ENCODE data around the gene EIF3I.

- TF ChIP-seq, protein P1, sequence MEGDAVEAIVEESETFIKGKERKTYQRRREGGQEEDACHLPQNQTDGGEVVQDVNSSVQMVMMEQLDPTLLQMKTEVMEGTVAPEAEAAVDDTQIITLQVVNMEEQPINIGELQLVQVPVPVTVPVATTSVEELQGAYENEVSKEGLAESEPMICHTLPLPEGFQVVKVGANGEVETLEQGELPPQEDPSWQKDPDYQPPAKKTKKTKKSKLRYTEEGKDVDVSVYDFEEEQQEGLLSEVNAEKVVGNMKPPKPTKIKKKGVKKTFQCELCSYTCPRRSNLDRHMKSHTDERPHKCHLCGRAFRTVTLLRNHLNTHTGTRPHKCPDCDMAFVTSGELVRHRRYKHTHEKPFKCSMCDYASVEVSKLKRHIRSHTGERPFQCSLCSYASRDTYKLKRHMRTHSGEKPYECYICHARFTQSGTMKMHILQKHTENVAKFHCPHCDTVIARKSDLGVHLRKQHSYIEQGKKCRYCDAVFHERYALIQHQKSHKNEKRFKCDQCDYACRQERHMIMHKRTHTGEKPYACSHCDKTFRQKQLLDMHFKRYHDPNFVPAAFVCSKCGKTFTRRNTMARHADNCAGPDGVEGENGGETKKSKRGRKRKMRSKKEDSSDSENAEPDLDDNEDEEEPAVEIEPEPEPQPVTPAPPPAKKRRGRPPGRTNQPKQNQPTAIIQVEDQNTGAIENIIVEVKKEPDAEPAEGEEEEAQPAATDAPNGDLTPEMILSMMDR (IDR thresholded peaks at IDR 0.05), result no peak
- no peak for TF ChIP-seq ZFX (IDR thresholded peaks at IDR 0.05; ENCODE audit: borderline replicate concordance)
Observed at GRCh38 chr1:32228771-32229170, 6.6 kb downstream of the EIF3I start.

Data from 22Rv1 (cell line).